Mammary epithelial cell (primary cell): ENCODE data around the gene BBS9.

Experiments
- EZH2 ChIP-seq: IDR thresholded peaks from 2 replicates; pipeline ENCODE4 v1.6.1; 2012; ENCODE audit warnings: low read length, inconsistent platforms, borderline replicate concordance
- TF ChIP-seq, protein P1 (sequence below), 2 donors: IDR thresholded peaks in 1 of 2; conservative IDR thresholded peaks in 1 of 2; 2 replicates each; pipeline ENCODE4 v1.5.1; 2011 to 2012; ENCODE audit warnings: inconsistent platforms in 2 of 2, low read length in 2 of 2, mild to moderate bottlenecking in 2 of 2, control low read depth in 1 of 2, low read depth in 1 of 2; ENCODE audit not compliant: insufficient read depth in 1 of 2; ENCODE audit errors: extremely low read depth in 1 of 2

DNA sequence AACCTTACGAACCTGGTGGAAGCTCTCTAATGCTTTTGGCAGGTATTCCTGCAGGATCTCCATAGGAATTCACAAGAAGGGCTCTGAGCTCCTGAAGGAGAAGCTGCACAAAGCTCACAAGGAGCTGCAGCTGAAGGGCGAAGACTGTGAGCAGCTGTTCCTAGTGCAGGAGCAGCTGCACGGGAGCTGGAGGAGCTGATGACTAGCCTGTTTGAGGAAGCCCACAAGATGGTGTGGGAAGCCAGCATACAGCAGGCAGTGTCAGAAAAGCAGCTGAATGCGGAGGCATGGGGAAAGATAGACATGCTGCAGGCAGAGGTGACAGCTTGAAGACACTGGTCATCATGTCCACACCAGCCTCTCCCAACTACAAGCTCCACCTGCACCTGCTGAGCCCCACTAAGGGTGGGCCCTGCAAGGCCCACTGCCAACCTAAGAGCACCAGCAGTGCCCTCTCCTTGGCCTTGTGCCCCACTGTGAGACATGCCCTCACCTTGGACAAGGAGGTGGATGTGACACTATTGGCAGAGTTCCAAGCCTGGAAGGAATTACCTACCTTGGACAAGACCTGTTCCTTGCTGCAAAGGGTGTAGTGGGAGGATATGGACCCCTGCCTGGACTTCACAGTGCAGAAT is 250.6 kb downstream of the BBS9 start:
- TF ChIP-seq, protein P1, sequence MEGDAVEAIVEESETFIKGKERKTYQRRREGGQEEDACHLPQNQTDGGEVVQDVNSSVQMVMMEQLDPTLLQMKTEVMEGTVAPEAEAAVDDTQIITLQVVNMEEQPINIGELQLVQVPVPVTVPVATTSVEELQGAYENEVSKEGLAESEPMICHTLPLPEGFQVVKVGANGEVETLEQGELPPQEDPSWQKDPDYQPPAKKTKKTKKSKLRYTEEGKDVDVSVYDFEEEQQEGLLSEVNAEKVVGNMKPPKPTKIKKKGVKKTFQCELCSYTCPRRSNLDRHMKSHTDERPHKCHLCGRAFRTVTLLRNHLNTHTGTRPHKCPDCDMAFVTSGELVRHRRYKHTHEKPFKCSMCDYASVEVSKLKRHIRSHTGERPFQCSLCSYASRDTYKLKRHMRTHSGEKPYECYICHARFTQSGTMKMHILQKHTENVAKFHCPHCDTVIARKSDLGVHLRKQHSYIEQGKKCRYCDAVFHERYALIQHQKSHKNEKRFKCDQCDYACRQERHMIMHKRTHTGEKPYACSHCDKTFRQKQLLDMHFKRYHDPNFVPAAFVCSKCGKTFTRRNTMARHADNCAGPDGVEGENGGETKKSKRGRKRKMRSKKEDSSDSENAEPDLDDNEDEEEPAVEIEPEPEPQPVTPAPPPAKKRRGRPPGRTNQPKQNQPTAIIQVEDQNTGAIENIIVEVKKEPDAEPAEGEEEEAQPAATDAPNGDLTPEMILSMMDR (conservative IDR thresholded peaks at IDR 0.05 in 1 of 2, IDR thresholded peaks at IDR 0.05 in 1 of 2; ENCODE audit: extremely low read depth in 1 of 2, insufficient read depth in 1 of 2, low read depth in 1 of 2, low read length in 2 of 2) = no peak
- TF ChIP-seq EZH2 = no peak
